ENCODE results near the gene PEAK3.

- TF ChIP-seq CTCF (IDR thresholded peaks at IDR 0.05) (no peak), EZH2 (IDR thresholded peaks at IDR 0.05; ENCODE audit: borderline replicate concordance, insufficient read depth, low read depth, low read length, poor library complexity, severe bottlenecking) (no peak)
Measured at GRCh38 chr19:2325281-2326046, 43.5 kb upstream of the PEAK3 start.

Measured in B cell (primary cell).